Right renal cortex interstitium (tissue), 3 donors: ENCODE measurements around the gene KL. TPM values are rescaled to one million over a fixed set of nuclear protein-coding genes. Genes with fewer than 3 reads are reported as not detected.

ENCODE experiments used
- DNase-seq, 3 donors: peaks; one replicate each; pipeline ENCODE4 v3.0.0-alpha.2; 2013; ENCODE audit warnings: low read depth in 3 of 3, low spot score in 2 of 3
- polyA plus RNA-seq, 3 donors: library from polyadenylated mRNA; unstranded; fragments of 120-200 nt; gene quantifications; one replicate each; pipeline ENCODE4 v1.2.1, GENCODE V29; 2013; ENCODE audit not compliant: insufficient read length in 3 of 3

The KL gene
- polyA plus RNA-seq, 3 donors, result 42.6 to 59.6 (median 54.7) TPM

GRCh38 chr13:33033986-33034385 is 17.8 kb downstream of the KL start:
- DNase-seq, result no peak

- no peak for DNase-seq
Observed at GRCh38 chr13:33034882-33035520, 18.8 kb downstream of the KL start.

- DNase-seq, result no peak
Observed at GRCh38 chr13:33037673-33038072, 21.4 kb downstream of the KL start.

- DNase-seq, result no peak
Observed at GRCh38 chr13:33040090-33040489, 23.9 kb downstream of the KL start.

GRCh38 chr13:33045851-33046592 is 29.8 kb downstream of the KL start:
- DNase-seq, result no peak

GRCh38 chr13:33050161-33050560 is 33.9 kb downstream of the KL start:
- no peak for DNase-seq

- DNase-seq, result no peak
Observed at GRCh38 chr13:33051632-33052031, 35.4 kb downstream of the KL start.

GRCh38 chr13:33052506-33053280 is 36.5 kb downstream of the KL start:
- no peak for DNase-seq

- no peak for DNase-seq
Observed at GRCh38 chr13:33053397-33054066, 37.3 kb downstream of the KL start.

- no peak for DNase-seq
Observed at GRCh38 chr13:33057019-33057780, 41.0 kb downstream of the KL start.

- DNase-seq, result peak in 1 of 3 donors; percentile 29
Observed at GRCh38 chr13:33058776-33059327, 42.6 kb downstream of the KL start.

- DNase-seq, result no peak
Observed at GRCh38 chr13:33060815-33061214, 44.6 kb downstream of the KL start.

- DNase-seq, result no peak
Observed at GRCh38 chr13:33066329-33066728, 50.1 kb downstream of the KL start.

GRCh38 chr13:33069365-33069764 is 53.1 kb downstream of the KL start:
- no peak for DNase-seq

- no peak for DNase-seq
Observed at GRCh38 chr13:33070713-33071112, 54.5 kb downstream of the KL start.

GRCh38 chr13:33072282-33072681 is 56.1 kb downstream of the KL start:
- no peak for DNase-seq

GRCh38 chr13:33072759-33073158 is 56.5 kb downstream of the KL start:
- DNase-seq, result no peak

- no peak for DNase-seq
Observed at GRCh38 chr13:33073338-33073737, 57.1 kb downstream of the KL start.

GRCh38 chr13:33076001-33076992 is 60.1 kb downstream of the KL start:
- DNase-seq, result no peak
